ENCODE data around the gene GPC4.

GRCh38 chrX:133374874-133375387, 40.4 kb downstream of the GPC4 start:
- TF ChIP-seq CSDC2 (CRISPR knock-in tag; IDR thresholded peaks at IDR 0.05), result no peak
- no peak for TF ChIP-seq PATZ1 (CRISPR knock-in tag; IDR thresholded peaks at IDR 0.05; ENCODE audit: borderline replicate concordance)
- TF ChIP-seq CSRNP3 (CRISPR knock-in tag; IDR thresholded peaks at IDR 0.05), result no peak
- no peak for TF ChIP-seq ISL1 (CRISPR knock-in tag; IDR thresholded peaks at IDR 0.05)
- no peak for TF ChIP-seq ZFP30 (CRISPR knock-in tag; IDR thresholded peaks at IDR 0.05)
- no peak for TF ChIP-seq CREB5 (CRISPR knock-in tag; IDR thresholded peaks at IDR 0.05; ENCODE audit: low read depth)
